B cell (primary cell): ENCODE results near the gene OXER1. TPM values are rescaled to one million over a fixed set of nuclear protein-coding genes. Genes with fewer than 3 reads are reported as not detected.

Experiments used
- ATAC-seq: fragments of 200-7000 bp; cut with Tn5 transposase; one replicate; pipeline ENCODE4 v1.10.0; 2021; ENCODE audit warnings: low read depth, mild to moderate bottlenecking, moderate number of reproducible peaks, moderate library complexity
- CTCF ChIA-PET: fragments of 350-600 bp; sonication (Branson Sonifier 250); formaldehyde crosslinking; loops from one replicate; lab custom pipeline; 2021; ENCODE audit warnings: antibody characterized with exemption, inconsistent platforms; lab: Charles Lee
- POLR2A ChIA-PET: fragments of 350-600 bp; sonication (Branson Sonifier 250); formaldehyde crosslinking; loops from one replicate; lab custom pipeline; 2021; ENCODE audit warnings: antibody characterized with exemption; lab: Charles Lee
- DNase-seq: peaks from one replicate; pipeline ENCODE4 v3.0.0; 2013
- H2AFZ ChIP-seq: 2 replicates; pipeline ENCODE4 v1.6.1; 2012; ENCODE audit warnings: mild to moderate bottlenecking, low read depth, low read length; ENCODE audit not compliant: insufficient read depth, poor library complexity, severe bottlenecking
- H3K27ac ChIP-seq, 2 donors: 1 replicate in 1 of 2; 2 replicates in 1 of 2; pipeline ENCODE4 v1.5.1; 2012 to 2013; ENCODE audit warnings: low read length in 2 of 2, mild to moderate bottlenecking in 2 of 2, moderate library complexity in 1 of 2
- H3K27me3 ChIP-seq, 4 experiments: fragments of 200-600 bp in 1 of 4; sonication (generic) in 1 of 4; replicated peaks in 1 of 4; 1 replicate in 2 of 4; 2 replicates in 2 of 4; pipeline versions ENCODE4 v1.6.1 to v1.7.0; 2013 to 2016; ENCODE audit warnings: low read length in 3 of 4, mild to moderate bottlenecking in 2 of 4, mixed read lengths in 1 of 4, moderate library complexity in 1 of 4; ENCODE audit not compliant: insufficient read depth in 4 of 4, control insufficient read depth in 3 of 4; ENCODE audit errors: control extremely low read depth in 1 of 4
- H3K36me3 ChIP-seq, 2 experiments: replicated peaks in 1 of 2; 1 replicate in 1 of 2; 2 replicates in 1 of 2; pipeline versions ENCODE4 v1.6.1 to v1.7.1; 2013; ENCODE audit warnings: low read length in 1 of 2; ENCODE audit not compliant: insufficient read depth in 2 of 2, control insufficient read depth in 1 of 2; ENCODE audit errors: control extremely low read depth in 1 of 2, extremely low read depth in 1 of 2
- H3K4me1 ChIP-seq, 2 donors: fragments of 200-600 bp in 1 of 2; sonication (generic) in 1 of 2; 1 replicate in 1 of 2; 2 replicates in 1 of 2; pipeline versions ENCODE4 v1.5.1 to v1.6.1; 2013 to 2017; ENCODE audit warnings: low read length in 2 of 2; ENCODE audit not compliant: control insufficient read depth in 2 of 2, insufficient read depth in 2 of 2
- H3K4me2 ChIP-seq: replicated peaks from 2 replicates; pipeline ENCODE3; 2012; ENCODE audit warnings: mild to moderate bottlenecking, low read depth, low read length; ENCODE audit not compliant: poor library complexity, severe bottlenecking
- H3K4me3 ChIP-seq, 5 experiments: fragments of 200-600 bp in 1 of 5; sonication (generic) in 1 of 5; 1 replicate in 3 of 5; 2 replicates in 2 of 5; pipeline versions ENCODE4 v1.5.1 to v1.7.0; 2011 to 2016; ENCODE audit warnings: low read length in 4 of 5, mild to moderate bottlenecking in 4 of 5, low read depth in 2 of 5, control low read depth in 1 of 5, moderate library complexity in 1 of 5; ENCODE audit not compliant: insufficient read depth in 1 of 5; ENCODE audit errors: control extremely low read depth in 1 of 5, extremely low read depth in 1 of 5
- H3K79me2 ChIP-seq: fragments of 200-600 bp; sonication (generic); one replicate; pipeline ENCODE4 v1.6.0; 2016; ENCODE audit warnings: low read length; ENCODE audit not compliant: control insufficient read depth, insufficient read depth
- H3K9ac ChIP-seq: fragments of 200-600 bp; sonication (generic); 2 replicates; pipeline ENCODE4 v1.6.1; 2017; ENCODE audit warnings: mild to moderate bottlenecking, low read length, moderate library complexity
- H3K9me3 ChIP-seq, 3 donors: one replicate each; pipeline versions ENCODE4 v1.6.1 to v1.7.1; 2013; ENCODE audit warnings: low read length in 2 of 3; ENCODE audit not compliant: control insufficient read depth in 2 of 3, insufficient read depth in 1 of 3; ENCODE audit errors: control extremely low read depth in 1 of 3
- H4K20me1 ChIP-seq: 2 replicates; pipeline ENCODE4 v1.6.0; 2012; ENCODE audit warnings: mild to moderate bottlenecking, low read length; ENCODE audit not compliant: insufficient read depth, control insufficient read depth, poor library complexity, severe bottlenecking
- H3K27ac Mint-ChIP-seq: one replicate; pipeline ENCODE4 v1.8.0; 2021; ENCODE audit warnings: mixed read lengths
- H3K27me3 Mint-ChIP-seq: one replicate; pipeline ENCODE4 v1.8.0; 2021; ENCODE audit warnings: mixed read lengths
- H3K4me1 Mint-ChIP-seq: one replicate; pipeline ENCODE4 v1.8.0; 2021; ENCODE audit warnings: mixed read lengths
- H3K4me3 Mint-ChIP-seq: one replicate; pipeline ENCODE4 v1.8.0; 2021; ENCODE audit warnings: mixed read lengths
- H3K9me3 Mint-ChIP-seq: one replicate; pipeline ENCODE4 v1.8.0; 2022; ENCODE audit warnings: mixed read lengths; ENCODE audit not compliant: insufficient read depth
- EZH2 ChIP-seq: IDR thresholded peaks from 2 replicates; pipeline ENCODE4 v1.6.1; 2012; ENCODE audit warnings: borderline replicate concordance, low read depth, mild to moderate bottlenecking, moderate library complexity, low read length; ENCODE audit not compliant: insufficient read depth, poor library complexity, severe bottlenecking
- WGBS: methylation state at CpG from one replicate; pipeline ENCODE4 v1.1.5; 2013; ENCODE audit warnings: missing lambda C conversion rate; ENCODE audit not compliant: insufficient coverage; 5-methylcytosine and 5-hydroxymethylcytosine counted together
- intact Hi-C: fragments of 100-400 bp; cut with micrococcal nuclease; formaldehyde crosslinking; loops from one replicate; pipeline ENCODE4 v1.10.0; 2022
- polyA plus RNA-seq: library from polyadenylated mRNA; depleted of rRNA; stranded (reverse); fragments of >200 nt; gene quantifications from 2 replicates; pipeline ENCODE4 v1.2.3, GENCODE V29; 2012
- total RNA-seq, 2 donors: library from RNA; stranded (reverse); fragments of 120-200 nt in 1 of 2; gene quantifications; 1 replicate in 1 of 2; 2 replicates in 1 of 2; pipeline versions ENCODE4 v1.2.3 to v1.2.4, GENCODE V29; 2013 to 2022
- TF ChIP-seq, protein P1 (sequence below): fragments of 200-600 bp; IDR thresholded peaks from one replicate; pipeline ENCODE4 v1.8.0; 2022; ENCODE audit warnings: antibody characterized with exemption, mild to moderate bottlenecking

Gene OXER1
- total and polyA plus RNA-seq, 2 donors (not counting 1 experiment from before 2014, with no cell fraction given) = 3.2 to 3.3 TPM

GRCh38 chr2:42724886-42725285 lies 39.0 kb downstream of the OXER1 start:
- TF ChIP-seq, protein P1, sequence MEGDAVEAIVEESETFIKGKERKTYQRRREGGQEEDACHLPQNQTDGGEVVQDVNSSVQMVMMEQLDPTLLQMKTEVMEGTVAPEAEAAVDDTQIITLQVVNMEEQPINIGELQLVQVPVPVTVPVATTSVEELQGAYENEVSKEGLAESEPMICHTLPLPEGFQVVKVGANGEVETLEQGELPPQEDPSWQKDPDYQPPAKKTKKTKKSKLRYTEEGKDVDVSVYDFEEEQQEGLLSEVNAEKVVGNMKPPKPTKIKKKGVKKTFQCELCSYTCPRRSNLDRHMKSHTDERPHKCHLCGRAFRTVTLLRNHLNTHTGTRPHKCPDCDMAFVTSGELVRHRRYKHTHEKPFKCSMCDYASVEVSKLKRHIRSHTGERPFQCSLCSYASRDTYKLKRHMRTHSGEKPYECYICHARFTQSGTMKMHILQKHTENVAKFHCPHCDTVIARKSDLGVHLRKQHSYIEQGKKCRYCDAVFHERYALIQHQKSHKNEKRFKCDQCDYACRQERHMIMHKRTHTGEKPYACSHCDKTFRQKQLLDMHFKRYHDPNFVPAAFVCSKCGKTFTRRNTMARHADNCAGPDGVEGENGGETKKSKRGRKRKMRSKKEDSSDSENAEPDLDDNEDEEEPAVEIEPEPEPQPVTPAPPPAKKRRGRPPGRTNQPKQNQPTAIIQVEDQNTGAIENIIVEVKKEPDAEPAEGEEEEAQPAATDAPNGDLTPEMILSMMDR = no peak
- no peak for TF ChIP-seq EZH2
- Mint-ChIP-seq H3K27me3 (no peaks in the 10 kb centered on the region), H3K4me3 (no peak overlapping the region), H3K27ac (peak overlapping the region; percentile 11), H3K9me3 (no peaks in the 10 kb centered on the region), H3K4me1 (peaks cover 11% of the 10 kb centered on the region)
- H2AFZ ChIP-seq = no peak overlapping the region
- H3K4me1 ChIP-seq = peaks cover 0 to 7% of the 10 kb centered on the region in 2 donors
- no peak overlapping the region for H3K4me2 ChIP-seq
- no peaks in the 10 kb centered on the region for H3K79me2 ChIP-seq
- ChIA-PET CTCF (interaction anchor here (1.4 to 2.2 kb wide), 2 partner anchors 17 to 30 kb away, joined by 3 to 5 read pairs; no protein-coding TSS in a partner anchor), POLR2A (interaction anchor here (0.7 kb wide), 1 partner anchor 13 kb away, joined by 5 read pairs; no protein-coding TSS in a partner anchor)
- no peaks in the 10 kb centered on the region for H3K27me3 ChIP-seq
- no peak overlapping the region for H3K9ac ChIP-seq
- intact Hi-C loops = no loop called here
- H3K4me3 ChIP-seq = no peak overlapping the region
- H3K9me3 ChIP-seq = peaks cover 0 to 5% (median 5%) of the 10 kb centered on the region in 3 donors
- ATAC-seq = no peak
- H3K27ac ChIP-seq = no peak overlapping the region
- H4K20me1 ChIP-seq = no peaks in the 10 kb centered on the region
- H3K36me3 ChIP-seq = no peaks in the 10 kb centered on the region
- WGBS = 83% methylated on average over 1 of the region's 2 CpGs
- no peak for DNase-seq

GRCh38 chr2:42723465-42723864 lies 40.5 kb downstream of the OXER1 start:
- no peaks in the 10 kb centered on the region for H3K36me3 ChIP-seq
- no peak for TF ChIP-seq EZH2
- TF ChIP-seq, protein P1 = no peak
- Mint-ChIP-seq H3K27ac (no peak overlapping the region), H3K4me3 (no peak overlapping the region), H3K4me1 (peaks cover 11% of the 10 kb centered on the region), H3K27me3 (no peaks in the 10 kb centered on the region), H3K9me3 (no peaks in the 10 kb centered on the region)
- peaks cover 0 to 7% of the 10 kb centered on the region in 2 donors for H3K4me1 ChIP-seq
- no peak overlapping the region for H3K27ac ChIP-seq
- no peak for DNase-seq
- no peak overlapping the region for H3K9ac ChIP-seq
- ChIA-PET CTCF (no interaction called here), POLR2A (no interaction called here)
- H3K4me2 ChIP-seq = no peak overlapping the region
- ATAC-seq = no peak
- H3K9me3 ChIP-seq = no peaks in the 10 kb centered on the region
- H3K79me2 ChIP-seq = no peaks in the 10 kb centered on the region
- no peak overlapping the region for H3K4me3 ChIP-seq
- no peaks in the 10 kb centered on the region for H3K27me3 ChIP-seq
- H2AFZ ChIP-seq = no peak overlapping the region
- no peaks in the 10 kb centered on the region for H4K20me1 ChIP-seq
- intact Hi-C loops = no loop called here
